GM21367 (cell line): ENCODE measurements around the gene SPON2.
A peak's percentile ranks its signal among the peaks of the same experiment; 100 is the strongest.

Source experiments
- ATAC-seq: cut with Tn5 transposase; IDR thresholded peaks from one replicate; pipeline ENCODE4 v1.9.1; 2021; ENCODE audit not compliant: unreplicated experiment

The SPON2 gene

DNA sequence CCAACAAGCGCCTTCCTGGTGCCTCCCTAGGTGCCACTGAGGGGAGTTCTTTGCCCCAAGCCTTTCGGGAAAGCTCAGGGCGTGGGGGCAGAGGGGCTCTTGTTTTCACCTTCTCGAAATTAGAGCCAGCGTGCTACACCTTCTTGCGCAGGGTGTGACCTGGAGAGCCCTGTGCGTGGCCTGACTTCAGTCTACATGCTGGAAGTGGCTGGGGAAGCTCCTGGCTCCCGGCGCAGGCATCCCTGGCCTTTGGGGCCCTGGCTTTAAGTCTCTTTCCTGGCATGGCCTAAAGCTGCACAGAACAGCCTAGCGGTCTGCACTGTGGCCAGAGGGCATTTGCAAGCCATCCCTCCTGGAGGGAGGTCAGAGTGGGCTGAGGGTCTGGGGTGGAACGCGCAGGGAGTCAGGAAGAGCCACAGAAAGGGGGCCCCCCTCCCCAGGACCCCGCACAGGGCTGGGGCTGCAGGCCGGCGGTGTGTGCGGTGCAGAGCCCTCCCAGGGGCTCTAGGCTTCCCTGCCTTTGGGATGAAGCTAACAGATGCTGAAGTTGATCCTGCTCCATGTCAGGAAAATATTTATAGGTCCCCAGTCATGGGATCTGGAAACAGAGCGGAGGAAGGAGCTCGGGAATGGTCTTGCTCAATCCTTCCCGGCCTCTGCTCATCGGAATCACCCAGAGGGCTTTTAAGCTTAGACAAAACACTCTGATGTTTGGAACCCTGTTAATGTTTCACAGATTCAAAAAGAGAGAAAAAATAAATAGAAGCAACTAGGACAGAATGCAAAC lies 781 bp upstream of the SPON2 start:
- ATAC-seq: no peak

DNA sequence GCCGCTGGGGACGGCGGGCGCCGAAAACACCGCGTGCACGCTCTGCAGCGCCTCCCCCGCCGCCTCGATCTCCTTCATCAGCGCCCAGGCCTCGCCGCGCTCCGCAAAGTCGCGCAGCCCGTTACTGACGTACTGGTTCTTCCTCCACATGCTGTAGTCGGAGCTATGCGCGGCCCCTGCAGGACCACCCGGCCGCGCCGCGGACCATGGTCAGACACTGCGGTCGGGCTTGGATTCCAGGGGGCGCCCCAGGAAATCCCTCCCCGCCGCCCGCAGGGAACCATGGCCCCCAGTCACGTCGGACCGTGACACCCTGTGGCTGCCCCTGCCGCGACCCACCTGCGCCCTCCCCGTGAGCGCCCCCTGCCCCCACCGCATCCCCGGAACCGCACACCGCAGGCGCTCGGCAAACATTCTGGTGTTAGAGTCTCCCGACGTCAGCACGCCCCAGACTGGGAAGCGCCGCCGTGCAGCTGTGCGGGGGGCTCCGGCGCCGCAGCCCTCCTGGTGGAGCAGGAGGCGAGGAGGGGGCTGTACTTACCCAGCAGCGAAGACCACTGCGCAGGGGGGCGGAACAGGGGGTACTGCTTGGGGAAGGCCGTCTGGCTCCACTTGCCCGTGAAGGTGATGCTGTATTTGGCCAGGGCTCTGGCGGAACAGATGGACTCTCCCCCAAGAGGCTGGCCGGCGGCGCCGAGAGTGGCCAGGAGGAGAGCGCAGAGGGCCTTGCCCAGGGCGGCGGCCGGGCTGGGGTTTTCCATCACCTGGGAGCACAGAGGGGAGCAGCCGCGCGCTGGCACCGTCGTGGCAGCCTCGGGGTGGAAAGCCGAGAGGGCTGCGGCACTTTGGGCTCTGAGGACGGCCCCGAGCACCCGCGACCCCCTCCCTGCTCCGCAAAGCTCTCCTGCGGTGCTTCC lies 814 bp downstream of the SPON2 start:
- ATAC-seq: no peak

GRCh38 chr4:1170976-1171310 lies 1.4 kb downstream of the SPON2 start:
- no peak for ATAC-seq

DNA sequence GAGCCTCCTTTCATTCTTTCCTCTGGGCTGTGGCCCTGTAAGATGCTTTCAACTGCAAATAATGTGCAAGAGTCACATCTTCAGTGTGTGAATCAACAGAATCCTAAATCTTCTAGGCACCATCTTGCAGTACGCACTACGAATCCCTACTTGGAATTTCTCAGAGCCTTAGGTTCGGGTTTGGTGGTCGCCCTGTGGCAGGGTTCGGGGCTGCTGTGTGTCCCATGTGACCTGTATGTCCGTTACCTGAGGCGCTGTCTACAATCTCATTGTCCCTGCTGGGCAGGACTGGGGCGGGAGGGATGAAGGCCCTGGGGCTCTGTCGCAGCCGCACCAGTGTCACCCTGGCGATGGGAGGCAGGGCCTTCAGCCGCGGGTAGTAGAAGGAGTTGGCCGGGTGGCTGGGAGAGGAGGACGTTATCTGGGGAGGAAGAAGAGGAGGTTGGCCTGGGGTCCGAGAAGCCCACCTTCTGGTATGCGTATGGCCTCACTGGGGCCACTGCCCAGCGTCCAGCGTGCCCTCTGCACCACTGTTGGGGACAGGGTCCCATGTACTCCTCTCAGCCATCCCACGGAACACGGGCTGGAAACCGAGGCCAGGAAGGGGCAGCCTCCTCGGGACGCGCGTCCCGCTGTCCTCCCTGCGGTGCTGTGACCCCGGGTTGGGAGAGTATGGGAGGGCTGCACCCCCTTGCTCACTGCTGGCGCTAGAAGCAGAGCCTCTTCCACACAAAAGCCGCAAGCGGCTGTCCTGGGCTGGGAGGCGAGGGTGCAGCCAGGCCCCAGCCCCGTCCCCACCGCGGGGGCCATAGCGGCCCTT lies 2.0 kb downstream of the SPON2 start:
- ATAC-seq: no peak

GRCh38 chr4:1169691-1170096 lies 2.7 kb downstream of the SPON2 start:
- ATAC-seq: no peak

DNA sequence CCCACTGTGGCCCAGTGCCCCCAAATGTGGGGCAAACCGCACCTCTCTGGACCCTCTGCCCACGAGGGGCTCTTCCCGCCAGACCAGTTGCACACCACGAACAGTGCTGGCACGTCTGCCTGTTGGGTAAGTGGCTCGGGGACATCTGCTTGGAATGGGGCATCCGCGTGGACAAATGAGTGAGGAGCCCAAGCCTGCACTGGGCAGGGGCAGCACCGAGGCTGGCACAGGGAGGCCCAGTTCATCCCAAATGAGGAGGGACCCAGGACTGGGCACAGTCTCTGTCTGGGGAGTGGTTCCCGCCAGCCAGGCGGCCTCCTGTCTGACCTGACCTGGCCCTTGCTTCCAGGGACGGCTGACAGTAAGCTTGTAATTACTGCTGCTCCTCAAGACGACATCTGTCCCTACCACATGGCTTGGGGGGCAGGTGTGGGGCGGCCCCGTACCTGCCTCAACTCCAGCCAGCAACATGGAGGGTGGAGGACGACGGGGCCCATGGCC lies 3.2 kb downstream of the SPON2 start:
- ATAC-seq: no peak

DNA sequence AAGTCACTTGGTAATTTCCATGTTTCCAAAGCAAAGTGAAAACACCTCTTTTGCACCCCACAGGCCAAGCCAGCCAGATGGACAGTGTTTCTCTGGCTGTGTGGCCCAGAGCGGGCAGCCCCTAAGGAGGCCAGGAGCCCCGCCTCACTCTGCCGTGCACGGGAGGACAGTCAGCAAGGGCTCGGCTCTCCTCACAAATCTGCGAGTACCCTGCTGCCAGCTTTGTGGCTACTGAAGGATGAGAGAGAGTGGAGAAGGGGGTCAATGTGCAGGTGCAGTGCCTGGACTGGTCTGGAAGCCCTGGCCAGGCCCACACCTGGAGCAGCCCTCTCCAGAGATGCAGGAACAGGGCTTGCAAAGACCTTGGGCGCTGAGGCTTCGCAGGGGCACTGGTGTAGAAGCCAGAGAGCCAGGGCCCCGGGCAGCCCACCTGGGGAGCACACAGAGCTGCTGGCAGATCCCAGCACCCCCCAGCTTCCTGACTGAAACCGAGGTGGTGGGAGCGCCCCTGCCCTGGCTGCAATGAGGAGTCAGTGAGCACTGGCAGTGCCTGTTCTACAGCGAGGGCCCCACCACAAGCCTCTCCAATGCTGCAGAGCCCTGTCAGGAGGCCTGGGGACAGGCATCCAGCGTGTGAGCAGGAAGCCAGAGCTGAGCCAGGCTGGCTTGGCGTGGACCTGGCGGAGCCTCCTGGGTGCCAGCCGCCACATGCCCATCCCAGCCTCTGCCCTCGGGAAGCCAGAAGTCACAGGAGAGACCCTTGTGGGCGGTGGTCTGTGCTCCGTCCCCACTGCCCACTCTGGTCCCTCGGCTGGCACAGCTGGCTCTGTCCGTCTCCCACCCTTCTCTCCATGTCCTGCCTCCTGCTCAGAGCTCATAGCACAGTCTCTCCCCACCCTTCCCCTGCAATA lies 3.9 kb downstream of the SPON2 start:
- no peak for ATAC-seq

GRCh38 chr4:1167244-1167949 lies 5.0 kb downstream of the SPON2 start:
- peak; percentile 60 for ATAC-seq

DNA sequence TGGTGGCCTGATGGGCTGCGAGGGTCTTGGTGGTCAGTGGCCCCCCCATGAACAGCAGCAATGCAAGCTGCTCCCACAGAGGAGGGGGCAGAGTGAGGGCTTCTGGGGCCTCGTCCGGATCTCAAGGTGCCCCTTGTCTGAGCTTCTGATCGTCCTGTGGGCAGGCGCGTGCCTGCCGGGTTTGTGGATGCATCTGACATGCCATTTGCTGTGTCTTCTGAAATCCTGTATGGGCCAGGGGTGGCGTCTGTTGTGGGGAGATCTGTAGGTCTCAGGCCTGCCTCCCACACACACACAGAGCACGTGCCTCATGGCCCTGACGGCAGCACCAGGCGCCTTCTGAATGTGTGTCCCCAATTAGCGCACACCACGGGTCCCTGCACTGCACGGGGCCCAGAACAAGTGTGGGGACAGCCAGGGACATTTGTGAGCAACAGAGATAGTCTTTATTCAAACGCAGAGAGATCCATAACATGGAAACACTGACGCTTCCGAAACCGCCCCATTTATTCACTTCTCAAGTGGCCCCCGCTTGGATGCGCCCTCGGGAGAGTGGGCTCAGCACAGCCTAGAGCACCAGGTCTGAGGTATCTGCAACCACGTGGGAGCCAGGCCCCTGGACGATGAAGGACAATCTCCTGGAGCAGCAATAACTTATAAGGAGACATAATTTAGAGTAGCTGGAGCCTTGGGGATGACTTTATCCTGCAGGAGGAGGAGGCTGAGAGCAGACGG lies 5.7 kb downstream of the SPON2 start:
- no peak for ATAC-seq

- ATAC-seq: no peak
Observed at GRCh38 chr4:1164956-1165545, 7.3 kb downstream of the SPON2 start.

GRCh38 chr4:1164444-1164843 lies 7.9 kb downstream of the SPON2 start:
- ATAC-seq: no peak

DNA sequence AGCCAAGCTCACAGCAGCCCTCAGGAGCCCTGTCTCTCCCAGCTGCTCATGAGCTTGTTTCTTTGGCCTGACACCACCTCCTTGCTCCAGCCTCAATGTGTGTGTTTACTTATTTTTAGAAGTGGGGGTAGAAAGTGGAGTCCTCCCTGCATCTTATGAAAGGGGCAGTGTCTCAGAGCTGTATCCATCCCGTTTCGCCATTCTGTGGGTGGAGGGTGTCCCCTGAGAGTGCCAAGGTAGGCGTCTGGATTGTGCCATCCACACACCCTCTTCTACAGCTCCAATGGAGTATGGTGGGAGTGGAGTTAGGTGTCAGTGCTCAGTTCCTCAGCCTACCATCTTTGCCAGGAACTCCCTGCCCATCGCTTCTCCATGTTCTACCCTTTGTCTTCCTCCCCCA lies 8.3 kb downstream of the SPON2 start:
- no peak for ATAC-seq

GRCh38 chr4:1160351-1160750 lies 12.0 kb downstream of the SPON2 start:
- ATAC-seq: no peak

DNA sequence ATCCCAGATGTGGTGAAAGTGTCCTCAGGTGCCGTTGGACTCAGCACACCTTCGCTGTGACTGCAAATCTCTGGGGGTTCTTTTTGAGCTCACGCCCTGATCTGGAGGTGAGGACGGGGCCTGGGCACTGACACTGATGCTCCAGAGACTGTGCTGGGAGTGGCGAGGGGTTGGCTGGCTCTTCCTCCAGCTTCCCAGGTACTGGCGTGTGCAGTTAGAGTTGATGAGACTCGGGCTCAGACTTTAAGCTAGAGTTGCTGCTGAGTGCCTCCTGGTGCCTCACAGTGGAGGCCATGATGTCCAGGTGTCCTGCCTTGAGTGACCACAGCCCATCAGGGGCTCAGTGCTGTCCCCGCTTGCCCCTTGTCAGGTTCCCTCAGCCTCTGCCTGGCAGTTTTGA lies 16.3 kb downstream of the SPON2 start:
- no peak for ATAC-seq

DNA sequence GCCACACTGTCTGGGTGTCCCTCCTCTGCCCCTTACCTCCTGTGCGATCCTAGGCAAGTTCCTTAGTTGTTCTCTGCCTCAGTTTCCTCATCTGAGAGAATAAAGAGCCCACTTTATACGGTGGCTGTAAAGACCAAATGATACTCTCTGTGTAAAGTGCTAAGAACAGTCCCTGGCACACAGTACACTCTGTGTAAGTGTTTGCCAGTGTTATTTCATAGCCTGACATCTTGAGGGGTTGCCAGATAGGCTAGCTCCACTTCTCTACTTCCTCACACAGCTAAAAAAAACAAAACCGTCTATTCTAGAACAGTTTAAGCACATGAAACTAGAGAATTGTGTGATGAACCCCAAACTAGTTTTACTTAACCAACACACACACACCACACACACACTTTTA lies 17.1 kb downstream of the SPON2 start:
- no peak for ATAC-seq

GRCh38 chr4:1154523-1155182 lies 17.7 kb downstream of the SPON2 start:
- no peak for ATAC-seq

GRCh38 chr4:1154126-1154522 lies 18.3 kb downstream of the SPON2 start:
- ATAC-seq: no peak

DNA sequence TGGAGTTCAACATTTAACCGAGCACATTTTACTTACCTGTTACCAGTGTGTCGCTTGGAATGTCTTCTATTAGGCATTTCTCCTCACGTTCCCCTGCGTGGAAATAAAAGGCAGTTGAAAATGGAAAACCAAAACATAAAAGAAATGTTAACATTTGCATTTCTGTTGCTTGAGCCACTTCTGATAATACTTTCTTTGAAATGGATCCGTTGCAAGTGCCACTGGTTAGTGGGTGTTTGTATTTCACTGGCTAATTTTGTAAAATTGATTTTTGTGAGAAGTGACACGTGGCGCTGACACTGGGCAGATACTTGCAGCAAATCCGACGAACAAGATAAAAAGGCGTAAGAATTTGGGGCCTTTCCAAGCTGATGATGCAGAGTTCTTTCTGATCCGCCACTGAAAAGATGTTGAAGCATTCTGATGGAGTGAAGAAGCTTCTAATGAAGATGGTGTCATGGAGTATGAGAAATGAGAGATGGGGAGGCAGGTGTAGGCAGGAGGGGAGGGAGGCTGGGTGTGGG lies 18.8 kb downstream of the SPON2 start:
- ATAC-seq: no peak
